ENCODE data around the gene SGCD.

Gene SGCD

GRCh38 chr5:156778752-156779151 is 451.8 kb downstream of the SGCD start:
- DNase-seq (ENCODE audit: low spot score): no peak

DNA sequence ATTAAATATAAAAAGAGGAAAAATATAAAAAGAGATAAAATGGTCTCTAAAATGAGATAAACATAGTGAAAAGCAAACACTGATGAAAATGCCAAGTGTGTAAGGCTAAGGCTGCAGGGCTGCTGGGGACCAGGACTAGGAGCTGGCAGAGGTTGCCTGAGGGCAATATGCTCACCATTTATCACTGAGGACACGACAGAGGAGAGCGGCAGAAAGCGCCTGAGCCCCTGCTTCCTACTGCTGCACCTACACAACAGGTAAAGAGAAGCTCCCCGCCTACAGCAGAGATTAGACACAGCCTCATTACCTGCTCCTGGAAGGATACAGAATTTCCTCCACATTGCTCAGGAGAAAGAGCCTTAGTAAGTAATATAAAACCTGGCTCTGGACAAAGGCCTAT is 452.5 kb downstream of the SGCD start:
- DNase-seq (ENCODE audit: low spot score): no peak

- DNase-seq (ENCODE audit: low spot score): no peak
Observed at GRCh38 chr5:156783092-156783491, 456.1 kb downstream of the SGCD start.

DNA sequence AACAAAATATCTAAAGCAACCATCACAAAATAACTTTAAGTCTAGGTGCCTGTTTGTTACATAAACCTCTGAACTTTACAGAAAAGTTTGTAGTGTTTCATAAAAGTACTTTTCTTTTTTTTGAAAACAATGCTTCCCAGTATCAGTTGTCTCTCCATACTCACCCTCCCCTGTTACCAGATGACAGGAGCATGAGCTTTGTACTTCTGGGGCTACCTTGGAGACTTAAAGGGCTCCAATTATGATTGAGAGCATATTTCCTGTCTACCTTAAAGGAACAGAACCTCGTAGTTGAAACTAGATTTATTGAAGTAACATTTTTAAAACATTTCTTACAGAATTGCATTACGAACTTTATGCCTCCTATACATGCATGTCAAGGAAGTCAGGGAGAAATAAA is 467.7 kb downstream of the SGCD start:
- DNase-seq (ENCODE audit: low spot score): no peak

DNA sequence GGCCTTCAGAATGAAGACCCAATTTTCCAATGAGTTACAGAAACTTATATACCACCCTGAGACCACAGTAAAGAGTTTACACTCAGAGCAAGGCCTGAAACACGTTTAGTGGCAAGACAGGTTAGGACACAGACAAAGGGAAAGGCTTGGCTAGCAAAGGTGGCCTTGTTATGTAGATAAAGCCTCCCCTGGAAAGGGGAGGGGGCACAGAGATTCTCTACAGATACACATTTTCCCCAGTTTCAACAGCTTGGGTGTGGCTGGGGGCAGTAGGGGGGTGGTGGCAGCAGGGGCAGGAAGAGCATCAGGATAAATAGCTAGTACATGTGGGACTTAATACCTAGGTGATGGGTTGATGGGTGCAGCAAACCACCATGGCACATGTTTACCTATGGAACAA is 471.2 kb downstream of the SGCD start:
- DNase-seq (ENCODE audit: low spot score): no peak

DNA sequence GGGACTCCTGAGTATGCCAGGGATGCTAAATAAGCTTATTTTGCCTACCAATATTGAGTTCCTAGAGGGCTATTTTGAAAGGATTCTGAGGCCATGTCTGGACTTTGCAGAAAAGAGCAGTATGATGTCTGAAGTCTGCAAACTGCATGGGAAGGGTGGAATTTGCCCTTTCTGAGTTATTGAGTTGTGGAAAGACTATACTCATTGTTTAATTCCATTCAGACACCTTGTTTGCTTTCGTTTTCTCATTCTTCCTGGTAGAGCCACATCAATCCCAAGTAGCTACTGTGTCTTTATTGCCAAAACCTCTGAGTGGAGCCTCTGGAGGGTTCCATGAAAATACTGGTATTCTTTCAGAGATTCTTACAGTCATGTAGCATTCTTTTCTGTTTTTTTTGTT is 472.2 kb downstream of the SGCD start:
- DNase-seq (ENCODE audit: low spot score): no peak

GRCh38 chr5:156800929-156801328 is 474.0 kb downstream of the SGCD start:
- DNase-seq (ENCODE audit: low spot score): no peak

DNA sequence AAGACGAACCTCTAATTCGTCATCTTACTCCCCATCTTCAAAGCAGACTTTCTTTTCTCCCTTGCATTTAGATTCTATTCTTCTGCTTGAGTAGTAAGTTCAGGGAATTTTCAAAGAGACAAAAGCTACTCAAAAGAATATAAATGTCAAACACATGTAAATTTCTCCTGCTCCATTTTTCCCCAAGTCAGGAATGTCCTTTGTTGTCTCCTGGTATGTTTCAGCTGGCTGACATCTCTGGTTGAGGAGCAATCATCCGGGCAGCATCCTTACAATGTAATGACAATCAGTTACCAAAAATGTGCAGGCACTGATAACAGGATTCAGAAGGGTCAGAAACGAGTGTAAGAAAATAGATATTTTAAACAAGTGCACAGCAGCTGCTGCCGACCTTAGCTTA is 475.5 kb downstream of the SGCD start:
- no peak for DNase-seq (ENCODE audit: low spot score)

- no peak for DNase-seq (ENCODE audit: low spot score)
Observed at GRCh38 chr5:156803404-156803803, 476.4 kb downstream of the SGCD start.

DNA sequence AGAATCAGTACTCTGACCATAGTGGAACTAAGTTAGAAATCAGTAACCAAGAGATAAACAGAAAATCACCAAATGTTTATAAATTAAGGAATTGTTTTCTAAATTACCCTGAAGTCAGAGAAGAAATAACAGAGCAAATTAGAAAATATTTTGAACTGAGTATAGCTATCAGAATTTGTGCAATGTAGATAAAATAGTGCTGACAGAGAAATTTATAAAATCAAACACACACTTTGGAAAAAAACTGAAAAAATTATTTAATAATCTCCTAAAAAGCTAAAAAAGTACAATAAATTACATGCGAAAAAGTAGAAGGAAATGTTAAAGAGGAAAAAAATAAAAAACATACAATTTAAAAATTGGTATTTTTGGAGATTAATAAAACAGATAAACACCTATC is 486.0 kb downstream of the SGCD start:
- no peak for DNase-seq (ENCODE audit: low spot score)

GRCh38 chr5:156815988-156816599 is 489.1 kb downstream of the SGCD start:
- peak; percentile 6 for DNase-seq (ENCODE audit: low spot score)
